ENCODE results near the gene TULP3.

The TULP3 gene

GRCh38 chr12:2970744-2971143 is 80.1 kb downstream of the TULP3 start:
- DNase-seq (ENCODE audit: low spot score), result no peak

GRCh38 chr12:2973566-2973965 is 82.9 kb downstream of the TULP3 start:
- DNase-seq (ENCODE audit: low spot score), result no peak

- no peak for DNase-seq (ENCODE audit: low spot score)
These were observed 83.9 kb downstream of the TULP3 start for GRCh38 chr12:2974560-2974971.

- no peak for DNase-seq (ENCODE audit: low spot score)
These were observed 85.9 kb downstream of the TULP3 start for GRCh38 chr12:2976581-2976996.

GRCh38 chr12:2977776-2978175 is 87.1 kb downstream of the TULP3 start:
- DNase-seq (ENCODE audit: low spot score), result no peak

- no peak for DNase-seq (ENCODE audit: low spot score)
These were observed 89.1 kb downstream of the TULP3 start for GRCh38 chr12:2979806-2980205.

GRCh38 chr12:2980630-2981029 is 89.9 kb downstream of the TULP3 start:
- no peak for DNase-seq (ENCODE audit: low spot score)

- no peak for DNase-seq (ENCODE audit: low spot score)
These were observed 91.7 kb downstream of the TULP3 start for GRCh38 chr12:2982361-2982760.

- no peak for DNase-seq (ENCODE audit: low spot score)
These were observed 93.6 kb downstream of the TULP3 start for GRCh38 chr12:2984249-2984648.

GRCh38 chr12:2984698-2985097 is 94.0 kb downstream of the TULP3 start:
- DNase-seq (ENCODE audit: low spot score), result no peak

- no peak for DNase-seq (ENCODE audit: low spot score)
These were observed 96.2 kb downstream of the TULP3 start for GRCh38 chr12:2986876-2987275.

GRCh38 chr12:2988494-2988893 is 97.8 kb downstream of the TULP3 start:
- no peak for DNase-seq (ENCODE audit: low spot score)

All from COLO829 (cell line).